HG02623 (cell line): ENCODE measurements around the gene SCMH1.

Source experiments
- ATAC-seq: cut with Tn5 transposase; IDR thresholded peaks from one replicate; pipeline ENCODE4 v1.9.1; 2021; ENCODE audit warnings: moderate library complexity; ENCODE audit not compliant: unreplicated experiment

SCMH1 gene

GRCh38 chr1:41101950-41102607 is 140.0 kb downstream of the SCMH1 start:
- no peak for ATAC-seq

GRCh38 chr1:41101076-41101475 is 141.0 kb downstream of the SCMH1 start:
- ATAC-seq: no peak

DNA sequence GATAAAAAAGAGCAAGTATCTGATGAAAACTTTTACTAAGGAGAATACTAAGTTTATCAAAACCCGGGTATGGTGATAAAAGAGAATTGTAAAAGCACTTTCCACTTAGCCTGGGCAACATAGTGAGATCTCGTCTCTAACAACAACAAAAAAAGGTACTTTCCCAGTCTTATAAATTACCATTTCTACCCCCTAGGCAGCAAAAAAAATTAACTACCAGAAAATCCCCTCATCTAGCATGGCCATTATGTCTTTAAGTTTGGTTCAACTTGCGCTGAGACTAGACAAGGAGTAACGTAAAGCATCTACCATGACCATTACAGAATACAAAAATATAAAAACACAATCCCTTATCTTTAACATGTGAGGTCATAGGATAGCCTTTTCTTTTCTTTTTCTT is 141.9 kb downstream of the SCMH1 start:
- no peak for ATAC-seq

DNA sequence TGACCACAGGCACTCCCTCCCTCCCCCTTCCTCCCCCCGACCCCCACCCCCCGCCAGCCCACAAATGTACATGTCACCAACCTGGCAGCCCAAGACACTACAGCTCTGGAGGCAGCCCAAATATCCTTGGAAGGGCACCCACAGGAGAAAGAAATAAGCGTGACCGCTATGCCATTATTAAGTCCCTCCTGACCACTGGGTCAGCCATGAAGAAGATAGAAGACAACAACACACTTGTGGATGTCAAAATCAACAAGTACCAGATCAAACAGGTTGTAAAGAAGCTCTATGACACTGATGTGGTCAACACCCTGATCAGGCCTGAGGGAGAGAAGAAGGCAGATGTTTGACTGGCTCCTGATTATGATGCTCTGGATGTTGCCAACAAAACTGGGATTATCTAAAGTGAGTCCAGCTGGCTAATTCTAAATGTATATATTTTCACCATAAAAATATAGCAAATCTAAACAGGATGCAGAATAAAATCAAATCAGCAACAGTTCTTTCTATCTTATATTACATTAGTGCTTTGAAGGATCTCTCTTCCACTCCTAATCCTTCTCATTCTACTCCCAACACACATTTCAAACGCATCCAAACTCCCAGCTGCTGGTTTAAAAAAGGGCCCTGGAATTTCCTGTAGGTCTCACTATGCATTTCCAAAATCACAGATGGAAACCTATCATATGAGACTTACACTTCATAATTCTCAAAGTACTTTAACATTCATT is 143.2 kb downstream of the SCMH1 start:
- no peak for ATAC-seq

DNA sequence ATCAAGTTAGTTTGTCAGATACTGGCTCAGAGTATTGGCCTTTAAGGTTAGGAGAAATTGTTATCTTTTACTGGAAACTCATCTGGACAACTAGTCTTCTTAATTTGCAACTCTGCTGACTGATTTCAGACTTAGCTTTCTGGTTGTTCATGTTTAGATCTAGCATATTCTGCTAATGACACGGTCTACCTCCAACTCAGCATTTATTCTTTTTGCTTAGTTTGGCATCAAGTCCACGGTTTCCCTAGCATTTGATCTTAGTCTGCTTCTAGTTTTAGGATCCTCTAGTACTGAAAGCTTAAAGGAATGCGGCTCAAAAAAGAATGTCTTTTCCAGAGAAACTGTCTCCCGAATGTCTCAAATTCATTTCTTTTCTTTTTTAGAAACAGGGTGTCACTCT is 145.0 kb downstream of the SCMH1 start:
- no peak for ATAC-seq

- ATAC-seq: no peak
Measured at GRCh38 chr1:41093826-41094225, 148.3 kb downstream of the SCMH1 start.

- ATAC-seq: no peak
Measured at GRCh38 chr1:41086921-41087320, 155.2 kb downstream of the SCMH1 start.

DNA sequence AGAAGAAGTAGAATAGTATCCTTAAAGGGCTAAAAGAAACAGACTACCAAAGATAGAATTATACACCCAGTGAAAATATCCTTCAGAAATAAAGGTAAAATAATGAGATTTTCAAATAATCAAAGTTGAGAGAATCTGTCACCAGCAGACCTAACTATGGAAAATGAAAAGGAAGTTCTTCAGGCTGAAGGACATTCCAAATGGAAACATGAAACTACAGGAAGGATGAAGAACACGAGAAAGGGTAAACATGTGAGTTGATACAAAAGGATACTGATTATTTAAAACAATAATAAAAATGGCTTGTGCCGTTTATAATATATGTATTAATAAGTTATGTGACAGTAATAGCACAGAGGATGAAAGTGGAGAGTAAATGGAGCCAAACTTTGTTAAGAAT is 163.5 kb downstream of the SCMH1 start:
- no peak for ATAC-seq

- ATAC-seq: no peak
Measured at GRCh38 chr1:41078193-41078592, 163.9 kb downstream of the SCMH1 start.

- ATAC-seq: no peak
Measured at GRCh38 chr1:41073971-41074370, 168.1 kb downstream of the SCMH1 start.

GRCh38 chr1:41072051-41072450 is 170.1 kb downstream of the SCMH1 start:
- ATAC-seq: no peak

DNA sequence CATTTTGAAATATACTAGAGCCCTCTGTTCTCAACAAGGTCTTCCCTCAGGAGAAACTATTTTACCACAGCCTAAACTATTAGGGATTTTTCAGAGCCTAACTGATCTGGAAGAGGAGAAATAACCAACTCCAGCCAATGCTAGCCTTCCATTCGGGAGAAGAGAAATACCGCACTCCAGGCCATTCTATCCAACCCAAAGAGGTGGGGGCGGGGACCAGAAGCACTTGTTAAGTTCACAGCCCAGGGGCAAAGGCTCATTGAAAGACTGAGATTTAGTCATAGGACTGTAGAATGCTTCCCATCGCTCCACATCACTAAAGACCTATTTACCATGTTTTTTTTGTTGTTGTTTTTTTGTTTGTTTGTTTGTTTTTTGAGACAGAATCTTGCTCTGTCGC is 185.2 kb downstream of the SCMH1 start:
- no peak for ATAC-seq

DNA sequence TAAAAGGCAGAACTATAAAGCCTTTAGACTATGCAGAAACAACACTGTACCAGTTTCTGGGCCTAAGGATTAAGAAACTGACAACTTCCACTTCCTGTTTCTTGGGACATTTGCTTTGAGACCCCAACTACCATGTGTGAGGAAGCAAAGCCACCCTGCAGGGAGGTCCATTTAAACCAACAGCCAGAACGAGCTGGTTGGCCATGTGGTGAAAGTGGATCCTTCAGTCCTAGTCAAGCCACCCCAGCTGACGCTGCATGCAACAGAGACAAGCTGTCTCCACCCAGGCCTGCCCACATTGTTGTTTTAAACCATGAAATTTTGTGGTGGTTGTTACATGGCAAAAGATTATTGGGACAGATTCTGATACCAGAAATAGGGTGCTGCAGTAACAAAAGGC is 188.8 kb downstream of the SCMH1 start:
- no peak for ATAC-seq

- no peak for ATAC-seq
Measured at GRCh38 chr1:41051022-41051421, 191.1 kb downstream of the SCMH1 start.

DNA sequence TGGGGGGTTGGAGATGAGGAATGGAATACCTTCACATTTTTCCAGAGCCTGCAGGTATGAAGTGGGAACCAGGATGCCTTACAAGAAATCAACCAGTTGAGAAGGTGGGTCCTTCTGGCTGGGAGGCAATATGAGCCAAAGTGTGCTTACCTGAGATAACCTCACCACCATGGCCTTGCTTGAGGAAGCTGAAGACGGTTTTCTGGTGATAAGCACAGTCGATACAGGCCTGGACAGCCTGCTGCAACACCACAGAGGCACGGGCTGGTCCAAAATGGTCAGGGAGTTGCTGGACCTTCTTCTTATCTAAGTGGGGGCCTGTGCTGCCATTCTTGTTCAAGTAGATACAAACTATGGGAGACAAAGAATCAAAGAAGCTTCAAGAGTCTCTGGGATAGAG is 193.6 kb downstream of the SCMH1 start:
- ATAC-seq: no peak

GRCh38 chr1:41046347-41046775 is 195.7 kb downstream of the SCMH1 start:
- ATAC-seq: no peak

GRCh38 chr1:41045740-41046139 is 196.4 kb downstream of the SCMH1 start:
- no peak for ATAC-seq

DNA sequence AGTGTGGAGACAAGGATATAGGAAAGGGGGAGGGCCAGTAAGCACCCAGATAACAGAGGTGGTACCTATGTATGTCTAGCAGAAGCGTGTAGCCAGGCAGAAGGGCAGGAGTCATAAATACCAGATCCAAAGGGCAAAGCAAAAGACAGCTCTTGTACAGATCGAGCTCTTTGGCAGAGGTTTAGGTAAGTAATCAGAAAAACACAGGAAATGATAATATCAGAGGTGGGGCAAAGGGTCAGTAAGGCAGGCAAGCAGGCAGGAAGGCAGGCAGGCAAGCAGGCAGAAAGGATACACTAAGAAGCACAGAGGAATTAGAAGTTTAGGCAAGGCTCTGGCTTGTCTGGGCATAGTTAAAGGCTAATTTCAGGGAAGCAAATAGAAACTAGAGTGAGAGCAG is 197.9 kb downstream of the SCMH1 start:
- ATAC-seq: no peak

DNA sequence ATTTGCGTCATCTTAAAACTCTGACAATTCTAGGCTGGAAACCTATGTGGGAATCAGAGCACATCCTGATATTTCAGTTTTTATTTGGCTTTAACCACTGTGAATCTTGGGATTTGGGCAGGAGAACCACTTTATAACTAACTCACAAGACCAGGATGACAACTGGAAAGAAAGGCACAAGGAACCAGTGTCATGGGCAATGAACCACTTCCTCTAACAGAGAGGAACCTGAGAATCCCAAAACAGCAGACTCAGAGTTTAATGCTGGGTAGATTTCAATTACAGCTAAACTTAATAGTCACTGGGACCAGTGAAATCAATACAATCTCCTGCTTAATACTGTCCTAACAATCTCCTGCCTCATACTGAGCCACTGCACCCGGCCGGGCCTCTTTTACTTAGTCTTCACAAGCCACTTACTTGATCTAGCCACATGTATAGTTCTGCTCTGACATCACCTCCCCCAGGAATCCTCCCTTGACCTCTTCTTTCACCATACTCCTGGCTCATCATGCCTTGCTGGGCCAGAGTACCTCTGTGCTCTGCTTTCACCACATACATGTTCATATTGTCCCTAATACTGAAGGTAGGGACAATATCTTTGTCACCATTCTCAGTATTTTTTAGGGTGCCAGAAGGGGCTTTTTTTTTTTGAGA is 200.4 kb downstream of the SCMH1 start:
- no peak for ATAC-seq

- no peak for ATAC-seq
Measured at GRCh38 chr1:41038110-41038509, 204.0 kb downstream of the SCMH1 start.

GRCh38 chr1:41037116-41037903 is 204.8 kb downstream of the SCMH1 start:
- ATAC-seq: no peak
